Karpas-422 (cell line): ENCODE data around the gene CPN2. TPM values are rescaled to one million over a fixed set of nuclear protein-coding genes. Genes with fewer than 3 reads are reported as not detected.

Experiments
- DNase-seq: peaks from one replicate; pipeline ENCODE4 v3.0.0-alpha.2; 2015
- H2AFZ ChIP-seq: fragments of 200-600 bp; sonication (generic); 2 replicates; pipeline ENCODE4 v1.6.1; 2014; ENCODE audit warnings: antibody characterized with exemption, low read length, mixed read lengths
- H3K27ac ChIP-seq: fragments of 200-600 bp; sonication (generic); 2 replicates; pipeline ENCODE4 v1.5.1; 2014; ENCODE audit warnings: mild to moderate bottlenecking, low read length, moderate library complexity
- H3K27me3 ChIP-seq: fragments of 200-600 bp; sonication (generic); 2 replicates; pipeline ENCODE4 v1.6.1; 2014; ENCODE audit warnings: low read length, mixed read lengths
- H3K36me3 ChIP-seq: fragments of 200-600 bp; sonication (generic); 2 replicates; pipeline ENCODE4 v1.6.1; 2014; ENCODE audit warnings: low read length, mixed read lengths; ENCODE audit not compliant: insufficient read depth
- H3K4me1 ChIP-seq: fragments of 200-600 bp; sonication (generic); 2 replicates; pipeline ENCODE4 v1.6.1; 2014; ENCODE audit warnings: mild to moderate bottlenecking, low read length, mixed read lengths
- H3K4me2 ChIP-seq: fragments of 200-600 bp; sonication (generic); 2 replicates; pipeline ENCODE4 v1.6.1; 2014; ENCODE audit warnings: low read length, low read depth, mild to moderate bottlenecking; ENCODE audit not compliant: poor library complexity, severe bottlenecking
- H3K4me3 ChIP-seq: fragments of 200-600 bp; sonication (generic); 2 replicates; pipeline ENCODE4 v1.5.1; 2014; ENCODE audit warnings: mild to moderate bottlenecking, antibody characterized with exemption, low read length, mixed read lengths
- H3K79me2 ChIP-seq: fragments of 200-600 bp; sonication (generic); 2 replicates; pipeline ENCODE4 v1.6.1; 2014; ENCODE audit warnings: mild to moderate bottlenecking, low read length, mixed read lengths
- H3K9ac ChIP-seq: fragments of 200-600 bp; sonication (generic); 2 replicates; pipeline ENCODE4 v1.6.0; 2014; ENCODE audit warnings: low read length
- H3K9me2 ChIP-seq: fragments of 200-600 bp; sonication (generic), shearing (Covaris generic); replicated peaks from 2 replicates; pipeline ENCODE4 v1.6.0; 2014; ENCODE audit warnings: mild to moderate bottlenecking, low read length, moderate library complexity; ENCODE audit not compliant: insufficient read depth
- H3K9me3 ChIP-seq: fragments of 300-700, 200-600 bp; sonication (generic); 2 replicates; pipeline ENCODE4 v1.6.1; 2014; ENCODE audit warnings: low read length, mixed read lengths
- H4K20me1 ChIP-seq: fragments of 200-600 bp; sonication (generic); 2 replicates; pipeline ENCODE4 v1.6.1; 2014; ENCODE audit warnings: mild to moderate bottlenecking, antibody characterized with exemption, low read length, low read depth; ENCODE audit not compliant: insufficient read depth
- total RNA-seq: library from RNA; depleted of rRNA; stranded (reverse); fragments of >200 nt; shearing (Covaris generic); gene quantifications from 2 replicates; pipeline ENCODE4 v1.2.3, GENCODE V29; 2014; ENCODE audit warnings: low replicate concordance

Gene CPN2
- total RNA-seq, 1 experiment from 2014 or later, result not detected

DNA sequence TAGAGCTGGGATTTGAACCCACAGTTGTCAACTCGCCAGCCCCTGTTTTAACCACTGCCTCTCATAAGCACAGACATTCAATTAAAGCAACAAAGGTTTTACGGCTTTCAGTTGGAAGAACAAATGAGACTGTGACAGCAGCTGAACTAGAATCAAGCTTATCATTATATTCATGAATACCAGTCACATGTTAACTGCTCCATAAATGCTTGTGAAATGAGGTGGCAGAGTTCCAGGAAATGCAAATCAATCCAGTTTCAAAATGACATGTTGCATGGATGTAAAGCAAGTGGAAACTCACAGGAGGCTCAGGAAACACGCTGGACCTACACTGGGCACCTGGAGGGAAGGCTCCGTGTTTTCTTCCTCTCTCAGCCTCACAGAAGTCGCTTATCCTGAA lies 44.1 kb upstream of the CPN2 start:
- H3K27ac ChIP-seq, result no peak overlapping the region

DNA sequence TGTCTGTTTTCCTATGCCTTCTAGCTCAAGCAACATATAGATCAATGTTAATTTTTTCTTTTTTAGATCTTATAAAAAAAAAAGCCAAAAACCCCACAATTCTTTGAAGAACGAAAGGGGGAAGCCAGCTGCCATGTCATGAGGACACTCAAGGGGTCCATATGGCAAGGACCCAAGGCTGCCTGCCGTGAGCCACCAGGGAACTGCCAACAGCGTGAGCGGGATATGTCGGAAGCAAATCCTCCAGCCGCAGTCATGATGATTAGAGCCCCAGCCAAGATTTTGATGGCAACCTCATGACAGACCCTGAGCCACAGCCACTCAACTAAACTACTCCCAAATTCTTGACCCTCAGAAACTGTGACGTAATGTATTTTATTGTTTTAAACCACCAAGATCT lies 41.4 kb upstream of the CPN2 start:
- Histone ChIP-seq H3K36me3 (no peaks in the 10 kb centered on the region), H3K9me2 (no peaks in the 10 kb centered on the region), H3K4me3 (no peak overlapping the region), H3K4me2 (no peak overlapping the region), H3K27ac (no peak overlapping the region), H3K4me1 (no peaks in the 10 kb centered on the region), H3K9me3 (no peaks in the 10 kb centered on the region), H3K79me2 (no peaks in the 10 kb centered on the region), H4K20me1 (no peaks in the 10 kb centered on the region), H3K9ac (no peak overlapping the region), H3K27me3 (0 out of 2 replicates have a peak, but pooled peaks cover 3% of the 10 kb centered on the region), H2AFZ (no peak overlapping the region)
- no peak for DNase-seq

More for the DNA sequence above, 44.1 kb upstream of the CPN2 start:
- Histone ChIP-seq H3K4me1 (peaks cover 2% of the 10 kb centered on the region), H3K79me2 (no peaks in the 10 kb centered on the region), H3K9me2 (no peaks in the 10 kb centered on the region), H3K36me3 (no peaks in the 10 kb centered on the region), H3K9ac (no peak overlapping the region), H2AFZ (no peak overlapping the region), H3K9me3 (no peaks in the 10 kb centered on the region), H3K4me3 (no peak overlapping the region), H3K4me2 (no peak overlapping the region), H4K20me1 (no peaks in the 10 kb centered on the region), H3K27me3 (0 out of 2 replicates have a peak, but pooled peaks cover 3% of the 10 kb centered on the region)
- DNase-seq, result no peak

DNA sequence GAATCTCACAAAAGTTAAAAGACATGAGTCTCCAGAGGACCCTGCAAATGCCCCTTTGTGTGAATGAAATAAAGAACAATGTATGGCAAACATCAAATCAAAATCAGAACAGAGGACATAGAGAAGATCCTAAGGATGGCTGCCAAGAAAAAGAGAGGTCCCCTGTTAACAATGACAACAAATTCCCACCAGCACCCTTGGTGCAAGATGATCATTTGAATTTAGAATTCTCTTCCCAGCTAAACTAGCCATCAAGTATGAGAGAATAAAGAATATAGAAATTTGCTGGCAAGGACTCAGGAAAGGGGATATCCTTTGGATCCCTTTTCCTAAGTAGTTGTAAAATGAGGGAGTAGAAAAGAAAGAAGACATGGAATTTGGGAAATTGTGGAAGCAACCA lies 39.7 kb upstream of the CPN2 start:
- Histone ChIP-seq H3K4me2 (no peak overlapping the region), H3K27ac (no peak overlapping the region), H3K9ac (no peak overlapping the region), H3K27me3 (0 out of 2 replicates have a peak, but pooled peaks cover 3% of the 10 kb centered on the region), H3K4me1 (no peaks in the 10 kb centered on the region), H2AFZ (no peak overlapping the region), H3K79me2 (no peaks in the 10 kb centered on the region), H3K9me3 (no peaks in the 10 kb centered on the region), H3K9me2 (no peaks in the 10 kb centered on the region), H4K20me1 (no peaks in the 10 kb centered on the region), H3K36me3 (no peaks in the 10 kb centered on the region), H3K4me3 (no peak overlapping the region)
- DNase-seq, result no peak

DNA sequence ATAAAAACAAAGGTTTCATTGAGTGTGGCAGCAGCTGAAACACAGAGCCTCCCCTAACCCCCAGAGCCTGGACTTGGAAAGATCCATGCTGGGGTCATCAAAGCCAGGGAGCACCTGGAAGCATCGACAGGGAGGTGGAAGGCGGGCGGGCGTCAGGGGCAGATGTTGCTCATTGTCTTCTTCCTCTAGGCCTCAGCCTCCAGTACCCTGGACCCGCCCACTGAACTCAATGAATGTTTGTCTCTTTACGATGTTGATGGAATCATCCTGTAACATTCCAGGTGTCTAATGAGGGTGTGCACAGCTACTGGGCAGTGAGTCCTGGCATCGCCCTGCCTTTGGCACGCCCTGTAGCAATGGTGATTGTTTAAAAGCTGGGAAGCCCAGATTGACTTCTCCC lies 38.1 kb upstream of the CPN2 start:
- H3K9me3 ChIP-seq, result no peaks in the 10 kb centered on the region
- no peak overlapping the region for H2AFZ ChIP-seq
- H3K4me2 ChIP-seq, result no peak overlapping the region
- no peaks in the 10 kb centered on the region for H3K4me1 ChIP-seq
- no peaks in the 10 kb centered on the region for H4K20me1 ChIP-seq
- DNase-seq, result no peak
- H3K79me2 ChIP-seq, result no peaks in the 10 kb centered on the region
- no peak overlapping the region for H3K9ac ChIP-seq
- H3K4me3 ChIP-seq, result no peak overlapping the region
- no peak overlapping the region for H3K27ac ChIP-seq
- no peaks in the 10 kb centered on the region for H3K9me2 ChIP-seq
- no peaks in the 10 kb centered on the region for H3K36me3 ChIP-seq
- H3K27me3 ChIP-seq, result no peaks in the 10 kb centered on the region

DNA sequence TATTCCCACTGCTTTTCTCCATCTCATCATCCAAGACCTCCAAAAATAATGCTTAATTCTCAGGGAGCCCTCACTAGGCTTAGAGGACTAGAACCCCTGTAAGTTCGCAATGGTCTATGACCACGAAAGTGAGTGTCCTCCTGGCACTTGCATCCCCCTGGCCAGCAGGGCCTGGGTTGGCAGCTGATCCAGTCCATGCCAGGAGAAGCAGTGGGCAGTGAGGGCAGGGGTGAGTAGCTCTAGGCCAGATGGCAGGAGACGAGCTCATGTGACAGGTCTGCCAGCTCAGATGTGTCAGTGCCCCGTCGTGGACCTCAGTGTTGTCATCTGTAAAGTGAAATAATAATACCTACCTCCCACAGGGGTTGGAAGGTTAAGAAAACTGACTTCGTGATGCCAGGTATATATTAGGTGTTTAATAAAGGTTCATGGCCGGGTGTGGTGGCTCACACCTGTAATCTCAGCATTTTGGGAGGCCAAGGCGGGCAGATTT lies 36.8 kb upstream of the CPN2 start:
- H3K36me3 ChIP-seq, result no peaks in the 10 kb centered on the region
- H3K4me1 ChIP-seq, result no peaks in the 10 kb centered on the region
- H2AFZ ChIP-seq, result no peak overlapping the region
- H3K4me3 ChIP-seq, result no peak overlapping the region
- H3K27me3 ChIP-seq, result no peaks in the 10 kb centered on the region
- H4K20me1 ChIP-seq, result no peaks in the 10 kb centered on the region
- no peaks in the 10 kb centered on the region for H3K9me2 ChIP-seq
- H3K27ac ChIP-seq, result no peak overlapping the region
- H3K9ac ChIP-seq, result no peak overlapping the region
- no peaks in the 10 kb centered on the region for H3K79me2 ChIP-seq
- no peak for DNase-seq
- no peaks in the 10 kb centered on the region for H3K9me3 ChIP-seq
- no peak overlapping the region for H3K4me2 ChIP-seq

DNA sequence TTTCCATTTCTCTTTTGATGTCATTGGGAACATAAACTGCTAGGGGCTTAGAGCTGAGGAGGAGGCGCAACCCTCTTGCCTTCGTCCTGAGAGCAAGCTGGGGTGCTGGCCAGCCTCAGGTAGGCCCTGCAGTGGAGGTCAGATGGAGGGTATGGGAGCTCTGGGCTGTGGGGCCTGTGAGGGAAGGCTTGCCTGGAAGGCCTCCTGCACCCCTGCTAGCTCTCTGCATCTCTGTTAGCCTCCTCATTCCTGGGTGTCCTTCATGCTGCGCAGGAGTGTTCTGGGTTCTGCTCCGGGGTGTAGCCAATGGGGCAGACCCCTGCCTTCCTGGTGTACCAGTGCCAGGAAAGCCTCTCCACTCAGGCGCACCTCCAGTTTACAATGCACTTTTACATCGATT lies 36.1 kb upstream of the CPN2 start:
- Histone ChIP-seq H2AFZ (no peak overlapping the region), H3K27ac (no peak overlapping the region), H3K4me3 (no peak overlapping the region), H3K9me3 (no peaks in the 10 kb centered on the region), H4K20me1 (no peaks in the 10 kb centered on the region), H3K79me2 (no peaks in the 10 kb centered on the region), H3K36me3 (no peaks in the 10 kb centered on the region), H3K27me3 (no peaks in the 10 kb centered on the region), H3K4me2 (no peak overlapping the region), H3K4me1 (no peaks in the 10 kb centered on the region), H3K9ac (no peak overlapping the region), H3K9me2 (no peaks in the 10 kb centered on the region)
- DNase-seq, result no peak

DNA sequence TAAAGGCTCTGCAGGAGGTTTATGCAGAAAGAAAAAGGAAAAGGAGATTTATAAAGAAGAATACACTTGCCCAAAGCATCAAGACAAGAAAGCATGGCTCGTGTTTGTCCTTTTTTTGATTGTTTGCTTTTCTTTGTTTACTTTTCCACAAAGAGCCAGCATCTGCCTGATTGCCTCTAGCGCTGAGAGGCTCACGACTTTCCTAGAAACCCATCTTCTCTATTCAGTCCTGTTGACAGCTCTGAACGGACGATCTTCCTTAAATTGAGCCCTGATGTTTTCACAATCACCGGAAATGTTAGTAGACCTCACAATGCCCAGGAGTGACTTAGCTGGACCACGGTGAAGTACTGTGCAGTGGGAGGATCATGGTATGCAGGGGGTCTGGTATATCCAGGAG lies 35.5 kb upstream of the CPN2 start:
- H3K4me1 ChIP-seq, result no peaks in the 10 kb centered on the region
- no peak for DNase-seq
- no peak overlapping the region for H3K9ac ChIP-seq
- H3K9me2 ChIP-seq, result no peaks in the 10 kb centered on the region
- H3K27me3 ChIP-seq, result no peaks in the 10 kb centered on the region
- no peak overlapping the region for H3K4me3 ChIP-seq
- no peaks in the 10 kb centered on the region for H3K9me3 ChIP-seq
- H3K36me3 ChIP-seq, result no peaks in the 10 kb centered on the region
- no peak overlapping the region for H3K27ac ChIP-seq
- H3K79me2 ChIP-seq, result no peaks in the 10 kb centered on the region
- no peaks in the 10 kb centered on the region for H4K20me1 ChIP-seq
- H3K4me2 ChIP-seq, result no peak overlapping the region
- no peak overlapping the region for H2AFZ ChIP-seq

DNA sequence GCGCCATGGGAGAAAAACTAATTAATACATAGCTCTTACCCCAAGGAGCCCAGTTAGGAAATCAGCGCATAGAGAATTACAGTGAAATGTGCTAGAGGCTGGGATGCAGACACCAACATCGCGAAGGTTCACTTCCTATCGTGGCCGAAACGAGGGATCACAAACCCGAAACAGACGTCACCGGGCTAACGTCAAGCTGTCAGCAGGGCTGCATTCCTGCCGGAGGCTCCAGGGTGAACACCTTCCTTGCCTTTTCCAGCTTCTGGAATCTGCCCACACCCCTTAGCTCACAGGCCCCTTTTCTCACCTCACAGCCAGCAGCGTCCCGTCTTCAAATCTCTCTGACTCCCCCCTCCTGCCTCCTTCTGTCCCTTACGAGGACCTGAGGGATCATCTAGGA lies 34.9 kb upstream of the CPN2 start:
- no peak overlapping the region for H3K4me3 ChIP-seq
- no peaks in the 10 kb centered on the region for H4K20me1 ChIP-seq
- H3K27ac ChIP-seq, result no peak overlapping the region
- H3K79me2 ChIP-seq, result no peaks in the 10 kb centered on the region
- H3K9me3 ChIP-seq, result no peaks in the 10 kb centered on the region
- no peak for DNase-seq
- no peak overlapping the region for H3K9ac ChIP-seq
- no peak overlapping the region for H2AFZ ChIP-seq
- H3K9me2 ChIP-seq, result no peaks in the 10 kb centered on the region
- H3K36me3 ChIP-seq, result no peaks in the 10 kb centered on the region
- no peaks in the 10 kb centered on the region for H3K27me3 ChIP-seq
- no peaks in the 10 kb centered on the region for H3K4me1 ChIP-seq
- H3K4me2 ChIP-seq, result no peak overlapping the region

DNA sequence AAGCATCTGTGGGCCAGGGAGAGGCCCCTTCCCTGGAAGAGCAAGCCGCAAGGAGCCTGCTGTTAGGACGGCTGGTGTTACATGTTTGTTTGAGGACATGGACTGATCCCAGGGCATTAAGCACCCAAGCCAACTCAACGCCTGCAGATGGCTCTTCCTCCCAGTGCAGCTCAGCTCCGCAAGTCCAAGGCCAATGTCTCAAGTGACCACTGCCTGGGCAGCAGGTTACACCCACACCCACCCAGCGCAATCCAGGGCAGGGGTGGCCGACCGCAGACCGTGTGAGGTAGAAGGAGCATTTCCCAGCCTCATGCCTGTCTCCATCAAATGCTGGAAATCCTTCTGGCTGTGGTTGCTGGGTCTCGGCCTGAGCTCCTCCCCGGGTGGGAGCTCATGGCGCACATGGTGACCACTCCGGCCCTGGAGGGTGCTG lies 33.5 kb upstream of the CPN2 start:
- Histone ChIP-seq H3K36me3 (no peaks in the 10 kb centered on the region), H3K9ac (no peak overlapping the region)

More for the DNA sequence above, 33.5 kb upstream of the CPN2 start:
- Histone ChIP-seq H3K4me2 (no peak overlapping the region), H3K4me3 (no peak overlapping the region), H4K20me1 (no peaks in the 10 kb centered on the region), H3K4me1 (no peaks in the 10 kb centered on the region), H2AFZ (no peak overlapping the region), H3K27me3 (no peaks in the 10 kb centered on the region), H3K27ac (no peak overlapping the region), H3K79me2 (no peaks in the 10 kb centered on the region), H3K9me2 (no peaks in the 10 kb centered on the region), H3K9me3 (no peaks in the 10 kb centered on the region)
- no peak for DNase-seq
